ENCODE data around the gene TRMT1.

DNA sequence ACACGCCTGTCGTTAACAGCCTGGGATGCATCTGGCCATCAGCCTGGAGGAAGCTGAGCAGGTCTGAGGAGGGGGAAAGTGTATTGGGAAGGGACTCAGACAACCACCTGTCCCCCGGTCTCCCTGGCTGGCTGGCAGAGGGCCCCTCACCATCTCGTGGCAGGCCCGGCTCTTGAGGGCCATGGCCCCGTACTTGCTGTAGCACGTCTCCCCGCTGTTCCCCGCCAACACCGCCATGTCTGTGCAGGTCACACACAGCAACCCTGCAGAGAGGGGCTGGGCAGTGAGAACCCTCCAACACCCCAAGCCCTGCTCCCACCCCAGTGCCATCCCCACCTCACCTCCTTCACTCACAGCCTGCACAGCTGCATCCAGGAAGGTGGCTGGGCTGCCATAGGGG, 4.0 kb downstream of the TRMT1 start:
- TF ChIP-seq, protein P1, sequence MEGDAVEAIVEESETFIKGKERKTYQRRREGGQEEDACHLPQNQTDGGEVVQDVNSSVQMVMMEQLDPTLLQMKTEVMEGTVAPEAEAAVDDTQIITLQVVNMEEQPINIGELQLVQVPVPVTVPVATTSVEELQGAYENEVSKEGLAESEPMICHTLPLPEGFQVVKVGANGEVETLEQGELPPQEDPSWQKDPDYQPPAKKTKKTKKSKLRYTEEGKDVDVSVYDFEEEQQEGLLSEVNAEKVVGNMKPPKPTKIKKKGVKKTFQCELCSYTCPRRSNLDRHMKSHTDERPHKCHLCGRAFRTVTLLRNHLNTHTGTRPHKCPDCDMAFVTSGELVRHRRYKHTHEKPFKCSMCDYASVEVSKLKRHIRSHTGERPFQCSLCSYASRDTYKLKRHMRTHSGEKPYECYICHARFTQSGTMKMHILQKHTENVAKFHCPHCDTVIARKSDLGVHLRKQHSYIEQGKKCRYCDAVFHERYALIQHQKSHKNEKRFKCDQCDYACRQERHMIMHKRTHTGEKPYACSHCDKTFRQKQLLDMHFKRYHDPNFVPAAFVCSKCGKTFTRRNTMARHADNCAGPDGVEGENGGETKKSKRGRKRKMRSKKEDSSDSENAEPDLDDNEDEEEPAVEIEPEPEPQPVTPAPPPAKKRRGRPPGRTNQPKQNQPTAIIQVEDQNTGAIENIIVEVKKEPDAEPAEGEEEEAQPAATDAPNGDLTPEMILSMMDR (IDR thresholded peaks at IDR 0.05 in 4 of 5, conservative IDR thresholded peaks at IDR 0.05 in 1 of 5): no peak
- no peak for TF ChIP-seq POLR2A (IDR thresholded peaks at IDR 0.05)
